SJSA1 (cell line): Measurements from ENCODE around the gene RNF144A. TPM values are rescaled to one million over a fixed set of nuclear protein-coding genes. Genes with fewer than 3 reads are reported as not detected.
"Not testable (repeated sequence)": the region's sequence is repeated elsewhere in the genome, so short reads cannot be mapped to it uniquely, and the experiment has no call there.

Source experiments
- DNase-seq, 2 experiments: peaks; one replicate each; pipeline ENCODE4 v3.0.0-alpha.2; 2015 to 2020; ENCODE audit warnings: low spot score in 2 of 2, low read depth in 1 of 2
- H3K27ac ChIP-seq: fragments of 250-450 bp; sonication (Bioruptor Pico); 2 replicates; pipeline ENCODE4 v1.5.1; 2020; ENCODE audit warnings: mild to moderate bottlenecking, moderate library complexity
- H3K27me3 ChIP-seq: fragments of 250-450 bp; sonication (Bioruptor Pico); replicated peaks from 2 replicates; pipeline ENCODE4 v1.5.1; 2020; ENCODE audit warnings: mild to moderate bottlenecking, moderate library complexity
- H3K36me3 ChIP-seq: fragments of 250-450 bp; sonication (Bioruptor Pico); 2 replicates; pipeline ENCODE4 v1.5.1; 2020; ENCODE audit warnings: mild to moderate bottlenecking
- H3K4me1 ChIP-seq: fragments of 250-450 bp; sonication (Bioruptor Pico); replicated peaks from 2 replicates; pipeline ENCODE4 v1.6.1; 2021; ENCODE audit warnings: mild to moderate bottlenecking
- H3K4me3 ChIP-seq: fragments of 250-450 bp; sonication (Bioruptor Pico); 2 replicates; pipeline ENCODE4 v1.5.1; 2020; ENCODE audit warnings: mild to moderate bottlenecking
- H3K9me3 ChIP-seq: fragments of 250-450 bp; sonication (Bioruptor Pico); replicated peaks from 2 replicates; pipeline ENCODE4 v1.5.1; 2020; ENCODE audit warnings: mild to moderate bottlenecking
- total RNA-seq: library from RNA; depleted of rRNA; stranded (reverse); fragments of >200 nt; shearing (Covaris generic); gene quantifications from 2 replicates; pipeline ENCODE4 v1.2.3, GENCODE V29; 2014

The RNF144A gene
- total RNA-seq, 1 experiment from 2014 or later = 5.3 TPM

DNA sequence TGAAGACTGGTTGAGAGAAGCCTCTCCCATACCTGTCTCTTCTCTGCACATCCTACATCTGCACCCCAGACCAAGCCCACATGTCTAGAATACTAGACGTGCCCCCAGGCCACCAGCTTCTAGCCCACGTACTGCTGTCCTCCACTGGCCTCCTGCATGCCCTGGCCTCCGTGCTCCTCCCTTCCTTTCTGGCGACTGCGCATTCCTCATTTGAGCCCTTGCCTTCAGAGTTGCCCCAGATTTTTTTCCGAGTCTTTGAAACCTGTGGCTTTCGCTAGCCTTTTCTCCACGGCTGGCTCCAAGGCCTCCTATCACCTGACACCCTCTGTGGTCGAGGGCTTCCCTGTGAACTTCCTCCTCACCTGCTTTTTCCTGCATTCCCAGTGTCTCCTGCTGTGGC, 11.2 kb downstream of the RNF144A start:
- Histone ChIP-seq H3K4me3 (no peak overlapping the region), H3K9me3 (no peaks in the 10 kb centered on the region), H3K4me1 (no peaks in the 10 kb centered on the region), H3K36me3 (no peaks in the 10 kb centered on the region), H3K27me3 (no peaks in the 10 kb centered on the region), H3K27ac (no peak overlapping the region)
- no peak for DNase-seq

DNA sequence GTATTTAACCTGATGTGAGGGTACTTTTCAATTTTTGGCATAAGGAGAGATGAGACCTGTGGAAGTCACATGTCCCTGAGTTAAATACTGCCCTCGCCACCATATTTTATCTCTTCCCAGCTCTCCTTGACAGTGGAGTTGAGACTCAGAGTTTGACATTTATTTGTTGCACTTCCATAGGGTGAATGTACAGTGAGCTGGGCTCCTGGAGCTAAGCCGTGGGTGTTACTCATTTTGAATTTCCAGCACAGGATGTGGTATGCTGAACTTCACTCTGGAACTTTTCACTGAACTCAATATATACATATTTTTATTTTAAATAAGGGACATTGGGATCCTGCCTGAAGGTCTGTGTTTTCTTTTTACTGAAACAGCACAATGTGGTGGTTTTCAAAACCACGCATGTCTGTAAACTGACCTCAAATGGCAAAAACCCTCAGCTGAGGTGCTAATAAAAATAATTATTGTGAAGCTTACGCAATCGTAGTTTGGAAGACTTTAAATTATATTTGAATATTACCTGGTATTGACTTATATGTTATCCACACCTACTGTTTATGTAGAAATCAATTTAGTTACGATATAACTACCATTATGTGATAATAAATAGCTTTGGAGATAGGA, 12.1 kb downstream of the RNF144A start:
- Histone ChIP-seq H3K9me3 (no peaks in the 10 kb centered on the region), H3K36me3 (no peaks in the 10 kb centered on the region), H3K27ac (no peak overlapping the region), H3K4me1 (no peaks in the 10 kb centered on the region), H3K4me3 (no peak overlapping the region), H3K27me3 (no peaks in the 10 kb centered on the region)
- no peak for DNase-seq

DNA sequence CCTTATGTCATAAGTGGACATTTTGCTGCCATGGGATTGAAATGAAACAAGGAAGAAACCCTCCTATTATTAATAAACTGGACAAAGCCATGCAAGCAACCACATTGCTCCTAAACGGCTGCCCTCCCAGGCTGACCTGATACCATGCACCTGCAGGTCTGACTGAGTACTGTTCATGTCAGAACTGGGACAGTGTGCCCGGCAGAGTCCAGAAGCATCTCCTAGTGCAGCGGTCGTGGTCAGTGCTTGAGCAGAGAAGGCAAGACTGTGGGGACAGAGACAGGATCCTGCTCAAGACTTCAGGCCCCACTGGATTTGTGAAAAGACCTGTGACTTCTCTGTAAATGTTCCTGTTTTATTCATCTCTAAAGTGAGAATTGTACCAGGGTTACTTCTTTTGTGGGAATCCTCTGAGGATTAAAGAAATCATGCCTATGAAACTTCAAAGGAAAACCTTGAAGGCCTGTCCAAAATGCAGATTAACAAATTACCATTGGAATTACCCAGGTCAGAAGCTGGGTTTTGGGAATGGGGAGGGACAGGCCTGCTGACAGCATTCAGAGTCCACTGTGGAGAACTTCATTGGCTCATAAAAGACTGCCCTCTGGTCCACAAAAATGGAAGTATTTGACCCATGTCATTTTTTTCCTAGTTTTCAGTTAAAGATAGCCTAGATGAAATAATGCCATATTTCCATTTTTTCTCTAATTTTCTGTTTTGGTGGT, 13.9 kb downstream of the RNF144A start:
- Histone ChIP-seq H3K4me3 (no peak overlapping the region), H3K36me3 (no peaks in the 10 kb centered on the region), H3K4me1 (no peaks in the 10 kb centered on the region), H3K9me3 (no peaks in the 10 kb centered on the region), H3K27ac (no peak overlapping the region), H3K27me3 (no peaks in the 10 kb centered on the region)
- no peak for DNase-seq

DNA sequence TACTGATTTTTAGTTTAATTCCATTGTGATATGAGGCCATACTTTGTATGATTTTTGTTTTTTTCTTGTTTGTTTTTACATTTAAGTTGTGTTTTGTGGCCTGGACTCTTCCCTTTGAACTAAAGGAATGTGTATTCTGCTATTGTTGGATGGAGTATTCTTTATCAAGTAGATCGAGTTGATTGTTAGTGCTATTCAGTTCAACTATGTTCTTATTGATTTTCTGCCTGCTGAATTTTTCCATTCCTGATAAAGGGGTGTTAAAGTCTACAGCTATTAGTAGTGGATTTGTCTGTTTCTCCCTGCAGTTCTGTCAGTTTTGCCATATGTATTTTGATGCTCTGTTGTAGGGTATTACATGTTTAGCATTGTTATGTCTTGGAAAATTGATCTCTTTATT, 14.5 kb downstream of the RNF144A start:
- H3K4me1 ChIP-seq = no peaks in the 10 kb centered on the region
- no peak overlapping the region for H3K4me3 ChIP-seq
- H3K27ac ChIP-seq = no peak overlapping the region
- no peak for DNase-seq
- no peaks in the 10 kb centered on the region for H3K36me3 ChIP-seq
- no peaks in the 10 kb centered on the region for H3K9me3 ChIP-seq
- no peaks in the 10 kb centered on the region for H3K27me3 ChIP-seq

DNA sequence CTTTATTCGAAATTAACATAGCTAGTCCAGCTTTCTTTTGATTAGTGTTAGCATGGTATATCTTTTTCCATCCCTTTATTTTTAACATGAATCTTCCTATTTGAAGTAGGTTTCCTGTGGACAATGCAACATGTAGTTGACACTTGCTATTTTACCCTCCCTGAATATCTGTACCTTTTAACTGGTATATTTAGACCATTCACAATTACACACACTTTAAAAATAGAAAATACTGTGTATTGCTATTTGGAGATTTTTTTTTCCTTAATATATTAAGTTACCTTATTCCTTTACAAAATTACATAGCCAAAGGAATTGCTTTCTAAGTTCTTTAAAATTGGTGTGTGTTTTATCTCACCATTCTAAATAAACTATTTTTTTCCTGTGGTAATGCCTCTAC, 15.0 kb downstream of the RNF144A start:
- Histone ChIP-seq H3K27ac (no peak overlapping the region), H3K36me3 (no peaks in the 10 kb centered on the region), H3K9me3 (no peaks in the 10 kb centered on the region), H3K4me1 (no peaks in the 10 kb centered on the region), H3K27me3 (no peaks in the 10 kb centered on the region), H3K4me3 (no peak overlapping the region)
- no peak for DNase-seq

DNA sequence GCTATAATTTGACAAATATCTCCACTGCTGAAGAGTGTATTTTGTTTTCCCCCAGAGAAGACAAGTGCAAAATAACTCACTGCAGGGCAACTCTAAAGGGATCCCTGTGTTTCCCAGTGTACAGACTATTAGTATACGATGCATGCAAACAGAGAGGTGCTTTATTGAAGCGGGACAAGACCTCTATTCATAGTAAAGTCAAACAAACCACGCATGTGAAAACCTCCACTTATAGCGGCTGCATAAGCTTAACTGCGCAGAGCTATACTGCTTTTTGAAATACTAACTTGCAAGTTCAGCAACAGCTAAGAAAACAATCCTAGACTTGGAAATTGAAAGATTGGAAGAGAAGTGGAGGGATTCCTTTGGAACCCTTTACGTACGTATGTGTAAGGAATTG, 15.6 kb downstream of the RNF144A start:
- Histone ChIP-seq H3K36me3 (no peaks in the 10 kb centered on the region), H3K27me3 (no peaks in the 10 kb centered on the region), H3K4me1 (no peaks in the 10 kb centered on the region), H3K4me3 (no peak overlapping the region), H3K9me3 (no peaks in the 10 kb centered on the region), H3K27ac (no peak overlapping the region)
- no peak for DNase-seq

DNA sequence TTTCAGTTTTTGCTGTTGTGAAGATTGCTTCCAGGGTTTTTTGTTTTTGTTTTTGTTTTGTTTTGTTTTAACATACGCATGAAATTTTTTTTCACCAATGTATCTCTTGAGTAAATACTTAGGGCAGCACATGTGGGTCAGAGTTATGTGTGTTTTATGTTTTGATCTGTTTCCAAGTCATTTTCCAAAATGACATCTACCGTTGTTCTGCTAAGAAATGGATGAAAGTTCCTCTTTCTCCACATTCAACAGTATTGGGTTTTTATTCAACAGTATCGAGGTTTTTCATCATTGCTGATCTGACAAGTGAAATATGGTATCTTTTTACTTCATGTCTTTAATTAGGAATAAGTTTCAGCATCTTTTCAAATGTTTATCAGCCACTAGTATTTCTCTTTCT, 16.7 kb downstream of the RNF144A start:
- Histone ChIP-seq H3K9me3 (no peaks in the 10 kb centered on the region), H3K27ac (no peak overlapping the region), H3K27me3 (no peaks in the 10 kb centered on the region), H3K36me3 (no peaks in the 10 kb centered on the region), H3K4me1 (no peaks in the 10 kb centered on the region), H3K4me3 (no peak overlapping the region)
- no peak for DNase-seq

DNA sequence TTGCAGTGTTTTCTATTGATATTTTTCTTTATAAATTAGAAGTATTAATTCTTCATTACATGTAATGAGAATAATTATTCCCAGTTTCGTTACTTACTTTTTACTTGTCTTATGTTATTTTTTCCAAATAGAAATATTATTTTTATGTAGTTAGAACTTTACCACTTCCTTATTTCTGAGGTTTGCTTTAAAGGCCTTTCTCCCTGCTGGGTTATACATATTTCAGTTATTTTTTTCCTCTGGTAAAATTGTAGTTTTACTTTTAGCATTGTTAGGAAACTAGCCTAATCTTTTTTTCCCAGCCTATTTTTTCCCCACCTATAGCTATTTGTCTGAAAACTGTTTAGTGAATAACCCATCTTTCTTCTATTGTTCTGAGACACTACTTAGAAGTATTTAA, 17.1 kb downstream of the RNF144A start:
- no peak for DNase-seq
- Histone ChIP-seq H3K27ac (no peak overlapping the region), H3K27me3 (no peaks in the 10 kb centered on the region), H3K4me3 (no peak overlapping the region), H3K36me3 (no peaks in the 10 kb centered on the region), H3K9me3 (no peaks in the 10 kb centered on the region), H3K4me1 (no peaks in the 10 kb centered on the region)

DNA sequence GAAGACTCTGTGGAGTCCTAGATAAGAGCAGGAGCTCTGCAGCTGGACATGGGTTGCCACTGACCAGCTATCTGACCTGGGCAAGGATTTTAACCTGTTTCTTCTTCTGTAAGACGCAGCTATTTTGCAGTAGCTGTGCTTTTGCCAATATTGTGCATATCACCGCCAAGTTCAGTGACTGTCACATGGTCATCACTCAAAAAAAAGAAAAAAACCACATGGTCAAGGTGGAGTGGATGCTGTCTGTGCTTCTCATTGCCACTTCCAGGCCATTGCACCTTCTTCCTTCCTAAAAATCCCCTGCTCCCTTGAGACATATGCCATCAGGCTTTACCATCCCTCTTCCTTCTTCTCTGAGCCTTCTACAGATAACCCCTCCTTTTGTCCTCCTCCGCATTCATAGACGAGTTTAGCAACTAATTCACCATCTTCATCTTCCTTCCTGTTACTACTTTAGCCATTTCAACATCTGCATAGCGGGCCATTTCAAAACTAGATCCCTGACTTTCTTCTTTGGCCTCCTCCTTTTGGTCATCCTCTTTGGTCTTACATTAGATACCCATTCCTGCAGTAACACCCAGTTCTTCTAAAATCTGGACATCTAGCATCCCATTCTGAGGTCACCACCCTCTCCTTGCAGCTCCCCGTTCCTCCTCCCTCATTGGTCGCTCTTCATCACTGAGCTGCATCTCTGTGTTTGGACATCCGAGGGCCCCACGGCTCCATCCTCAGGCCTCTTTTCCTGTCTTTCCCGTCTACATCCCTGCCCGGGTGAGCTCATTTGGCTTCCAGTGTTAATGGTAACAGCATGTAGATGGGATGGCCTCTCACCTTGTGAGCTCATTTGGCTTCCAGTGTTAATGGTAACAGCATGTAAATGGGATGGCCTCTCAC, 17.8 kb downstream of the RNF144A start:
- no peak overlapping the region for H3K4me3 ChIP-seq
- no peaks in the 10 kb centered on the region for H3K27me3 ChIP-seq
- H3K4me1 ChIP-seq = no peaks in the 10 kb centered on the region
- H3K36me3 ChIP-seq = no peaks in the 10 kb centered on the region
- DNase-seq = no peak
- H3K27ac ChIP-seq = no peak overlapping the region
- H3K9me3 ChIP-seq = no peaks in the 10 kb centered on the region

DNA sequence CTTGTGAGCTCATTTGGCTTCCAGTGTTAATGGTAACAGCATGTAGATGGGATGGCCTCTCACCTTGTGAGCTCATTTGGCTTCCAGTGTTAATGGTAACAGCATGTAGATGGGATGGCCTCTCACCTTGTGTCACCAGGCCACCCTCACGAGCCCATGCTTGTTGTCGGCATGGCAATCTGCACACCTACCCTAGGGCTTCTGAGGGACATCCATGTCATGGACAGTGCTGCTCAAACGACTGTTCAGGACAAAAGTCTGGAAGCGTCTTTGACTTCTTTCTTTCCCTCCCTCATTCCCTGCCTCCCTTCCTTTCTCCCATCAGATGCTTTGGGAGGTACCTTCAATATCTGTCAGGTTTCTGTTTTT, 18.4 kb downstream of the RNF144A start:
- H3K4me3 ChIP-seq, H3K27ac ChIP-seq, H3K4me1 ChIP-seq, H3K36me3 ChIP-seq, H3K27me3 ChIP-seq, H3K9me3 ChIP-seq, DNase-seq: not testable (repeated sequence)

DNA sequence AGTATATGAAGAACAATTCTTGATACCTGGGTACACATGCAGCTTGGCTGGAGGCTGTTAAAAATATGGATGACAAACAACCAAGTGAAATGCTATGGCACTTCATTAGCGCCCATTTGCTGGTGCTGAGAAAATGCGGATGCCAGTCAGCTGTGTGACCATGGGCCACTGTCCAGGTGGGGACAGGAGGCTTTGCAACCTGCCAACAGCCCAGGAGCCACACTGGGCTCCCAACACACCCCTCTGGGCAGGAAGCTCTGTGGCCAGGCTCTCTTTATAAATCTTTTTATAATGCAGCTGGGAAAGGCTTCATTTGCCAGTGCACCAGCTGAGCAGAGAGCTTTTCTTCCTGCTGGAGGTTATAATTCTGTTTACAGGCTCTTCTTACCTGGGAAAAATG, 19.9 kb downstream of the RNF144A start:
- Histone ChIP-seq H3K27me3 (no peaks in the 10 kb centered on the region), H3K4me3 (no peak overlapping the region), H3K4me1 (no peaks in the 10 kb centered on the region), H3K27ac (no peak overlapping the region), H3K9me3 (no peaks in the 10 kb centered on the region), H3K36me3 (no peaks in the 10 kb centered on the region)
- no peak for DNase-seq

DNA sequence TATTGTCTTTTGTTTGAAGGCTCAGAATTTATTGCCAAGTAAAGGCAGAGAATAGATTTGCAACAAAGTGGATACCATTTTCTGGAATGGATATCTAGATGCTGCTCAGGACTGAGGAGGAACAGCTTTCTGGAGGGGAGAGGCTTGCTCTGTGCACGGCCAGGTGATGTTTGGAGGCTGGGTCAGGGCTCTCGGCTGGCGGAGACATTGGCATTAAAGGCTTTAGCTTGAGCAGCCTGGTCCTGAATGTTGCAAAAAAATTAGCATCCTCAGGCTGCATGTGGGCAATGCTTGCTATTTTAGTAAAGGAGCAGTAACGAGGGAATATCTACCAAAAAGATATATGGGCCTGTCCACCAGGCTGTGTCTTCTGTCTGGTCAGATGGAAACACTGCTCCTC, 20.4 kb downstream of the RNF144A start:
- Histone ChIP-seq H3K36me3 (no peaks in the 10 kb centered on the region), H3K27ac (no peak overlapping the region), H3K9me3 (no peaks in the 10 kb centered on the region), H3K4me3 (no peak overlapping the region), H3K4me1 (peaks cover 2% of the 10 kb centered on the region; the same call in 1 of the 2 replicates), H3K27me3 (no peaks in the 10 kb centered on the region)
- DNase-seq = no peak

DNA sequence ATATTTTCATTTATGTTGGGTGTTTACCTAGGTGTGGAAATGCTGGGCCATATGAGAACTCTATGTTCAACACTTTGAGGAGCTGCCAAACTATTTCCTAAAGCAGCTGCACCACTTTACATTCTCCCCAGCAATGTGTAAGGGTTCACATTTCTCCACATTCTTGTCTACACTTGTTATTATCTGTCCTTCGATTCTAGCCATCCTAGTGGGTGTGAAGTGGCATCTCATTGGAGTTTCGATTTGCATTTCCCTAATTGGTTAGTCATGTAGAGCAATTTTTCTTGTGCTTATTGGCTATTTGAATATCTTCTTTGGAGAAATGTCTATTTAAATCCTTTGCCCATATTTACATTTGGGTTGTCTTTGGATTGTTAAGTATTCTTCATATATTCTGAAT, 21.9 kb downstream of the RNF144A start:
- H3K9me3 ChIP-seq = no peaks in the 10 kb centered on the region
- no peaks in the 10 kb centered on the region for H3K27me3 ChIP-seq
- H3K27ac ChIP-seq = no peak overlapping the region
- H3K4me3 ChIP-seq = no peak overlapping the region
- no peaks in the 10 kb centered on the region for H3K36me3 ChIP-seq
- no peak for DNase-seq
- peaks cover 15% of the 10 kb centered on the region for H3K4me1 ChIP-seq

DNA sequence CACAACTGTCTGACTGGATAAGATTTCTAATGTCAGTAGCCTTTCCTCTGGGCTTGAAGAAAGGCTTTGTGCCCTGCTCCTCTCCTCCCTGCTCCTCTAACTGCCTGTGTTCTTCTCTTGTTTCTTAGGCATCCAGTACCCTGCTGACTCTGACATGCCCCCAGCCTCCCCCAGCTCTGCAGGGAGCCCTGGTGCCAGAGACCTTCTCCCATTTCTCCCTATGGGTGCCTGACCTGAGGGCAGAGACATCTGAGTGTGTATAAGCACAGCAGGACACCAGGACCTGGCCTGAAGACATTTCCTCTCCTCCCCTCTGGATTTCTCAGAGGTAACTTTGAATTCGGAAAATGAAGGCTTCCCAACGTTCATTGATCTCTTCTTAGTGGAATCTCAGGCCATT, 23.6 kb downstream of the RNF144A start:
- Histone ChIP-seq H3K36me3 (no peaks in the 10 kb centered on the region), H3K27me3 (no peaks in the 10 kb centered on the region), H3K9me3 (no peaks in the 10 kb centered on the region), H3K4me1 (peaks cover 17% of the 10 kb centered on the region), H3K27ac (no peak overlapping the region), H3K4me3 (no peak overlapping the region)
- DNase-seq = no peak
